ENCODE data around the gene COL9A2.
A peak's percentile ranks its signal among the peaks of the same experiment; 100 is the strongest.
"Not testable (repeated sequence)": the region's sequence is repeated elsewhere in the genome, so short reads cannot be mapped to it uniquely, and the experiment has no call there.

Gene COL9A2

GRCh38 chr1:40353082-40353481, 36.0 kb upstream of the COL9A2 start:
- Histone ChIP-seq H3K27ac (peak overlapping the region in 2 of 11 experiments; percentile 72 to 75; a peak in 4 of 22 replicates), H3K9me3 (replicated peaks in 1 of 11) (peaks cover 11 to 18% (median 13%) of the 10 kb centered on the region in 11 experiments), H3K4me1 (peaks cover 0 to 90% (median 0%) of the 10 kb centered on the region in 10 experiments; a peak in 6 of 20 replicates), H4K20me1 (no peaks in the 10 kb centered on the region), H3K36me3 (peaks cover 0 to 57% (median 0%) of the 10 kb centered on the region in 11 experiments; a peak in 5 of 22 replicates), H3K4me3 (no peak overlapping the region), H3K4me2 (peak overlapping the region in 3 of 11 experiments; percentile 42 to 95 (median 85); a peak in 5 of 22 replicates), H3K27me3 (no peaks in the 10 kb centered on the region), H3K9ac (peak overlapping the region in 2 of 11 experiments; percentile 37 to 40; a peak in 4 of 22 replicates)
- 0 out of 22 replicates have a peak, but pooled peaks of 1 of the 11 experiments have one; percentile 25 for TF ChIP-seq Cebpa-rat (IDR thresholded peaks at IDR 0.05)

GRCh38 chr1:40352126-40352525, 35.0 kb upstream of the COL9A2 start:
- Histone ChIP-seq H4K20me1 (no peaks in the 10 kb centered on the region), H3K36me3 (peaks cover 0 to 49% (median 0%) of the 10 kb centered on the region in 11 experiments; a peak in 4 of 22 replicates), H3K4me2 (peak overlapping the region in 3 of 11 experiments; percentile 42 to 95 (median 85); a peak in 5 of 22 replicates), H3K9ac (peak overlapping the region in 2 of 11 experiments; percentile 37 to 40; a peak in 2 of 22 replicates), H3K4me1 (peaks cover 0 to 97% (median 0%) of the 10 kb centered on the region in 10 experiments; a peak in 6 of 20 replicates), H3K27ac (peak overlapping the region in 4 of 11 experiments; percentile 5 to 75 (median 39); a peak in 5 of 22 replicates), H3K27me3 (no peaks in the 10 kb centered on the region), H3K9me3 (replicated peaks in 1 of 11) (peaks cover 1 to 9% (median 3%) of the 10 kb centered on the region in 11 experiments; a peak in 21 of 22 replicates), H3K4me3 (no peak overlapping the region)
- no peak for TF ChIP-seq Cebpa-rat (IDR thresholded peaks at IDR 0.05)

GRCh38 chr1:40351124-40351523, 34.0 kb upstream of the COL9A2 start:
- Histone ChIP-seq H3K4me2 (peak overlapping the region in 2 of 11 experiments; percentile 85 to 95; a peak in 4 of 22 replicates), H3K27me3 (no peaks in the 10 kb centered on the region), H3K27ac (peak overlapping the region in 2 of 11 experiments; percentile 40 to 72; a peak in 2 of 22 replicates), H3K9ac (0 out of 22 replicates have a peak overlapping the region, but pooled peaks of 1 of the 11 experiments have one; percentile 22), H3K9me3 (replicated peaks in 1 of 11) (no peaks in the 10 kb centered on the region), H4K20me1 (no peaks in the 10 kb centered on the region), H3K4me3 (0 out of 20 replicates have a peak overlapping the region, but pooled peaks of 1 of the 10 experiments have one; percentile 5), H3K36me3 (peaks cover 0 to 49% (median 0%) of the 10 kb centered on the region in 11 experiments; a peak in 4 of 22 replicates), H3K4me1 (peaks cover 0 to 96% (median 0%) of the 10 kb centered on the region in 10 experiments; a peak in 6 of 20 replicates)
- no peak for TF ChIP-seq Cebpa-rat (IDR thresholded peaks at IDR 0.05)

GRCh38 chr1:40350391-40350790, 33.3 kb upstream of the COL9A2 start:
- Histone ChIP-seq H3K27me3 (no peaks in the 10 kb centered on the region), H3K4me2 (peak overlapping the region in 3 of 11 experiments; percentile 11 to 95 (median 85); a peak in 5 of 22 replicates), H3K9ac (peak overlapping the region in 1 of 11 experiments; percentile 18; a peak in 1 of 22 replicates)

GRCh38 chr1:40344597-40344996, 27.5 kb upstream of the COL9A2 start:
- peaks cover 0 to 10% (median 0%) of the 10 kb centered on the region in 11 experiments; a peak in 4 of 22 replicates for H3K9me3 ChIP-seq (replicated peaks in 1 of 11)
- H3K27me3 ChIP-seq, result no peaks in the 10 kb centered on the region
- H3K4me1 ChIP-seq, result peaks cover 0 to 87% (median 32%) of the 10 kb centered on the region in 10 experiments; a peak in 16 of 20 replicates
- H3K36me3 ChIP-seq, result peaks cover 0 to 16% (median 0%) of the 10 kb centered on the region in 11 experiments; a peak in 3 of 22 replicates
- peak overlapping the region in 3 of 10 experiments; percentile 53 to 63 (median 59); a peak in 6 of 20 replicates for H3K4me3 ChIP-seq
- peak overlapping the region in 3 of 11 experiments; percentile 42 to 84 (median 84); a peak in 6 of 22 replicates for H3K9ac ChIP-seq
- H3K4me2 ChIP-seq, result peak overlapping the region in 5 of 11 experiments; percentile 26 to 95 (median 65); a peak in 9 of 22 replicates
- no peaks in the 10 kb centered on the region for H4K20me1 ChIP-seq
- no peak for TF ChIP-seq Cebpa-rat (IDR thresholded peaks at IDR 0.05)
- H3K27ac ChIP-seq, result peak overlapping the region in 4 of 11 experiments; percentile 44 to 85 (median 81); a peak in 8 of 22 replicates

More at GRCh38 chr1:40350391-40350790, 33.3 kb upstream of the COL9A2 start:
- Histone ChIP-seq H3K9me3 (replicated peaks in 1 of 11) (no peaks in the 10 kb centered on the region), H3K4me3 (0 out of 20 replicates have a peak overlapping the region, but pooled peaks of 1 of the 10 experiments have one; percentile 5), H4K20me1 (no peaks in the 10 kb centered on the region), H3K36me3 (peaks cover 0 to 43% (median 0%) of the 10 kb centered on the region in 11 experiments; a peak in 4 of 22 replicates), H3K4me1 (peaks cover 0 to 92% (median 0%) of the 10 kb centered on the region in 10 experiments; a peak in 6 of 20 replicates), H3K27ac (peak overlapping the region in 2 of 11 experiments; percentile 2 to 72; a peak in 1 of 22 replicates)
- no peak for TF ChIP-seq Cebpa-rat (IDR thresholded peaks at IDR 0.05)

- Histone ChIP-seq H3K9ac (peak overlapping the region in 4 of 11 experiments; percentile 28 to 74 (median 62); a peak in 6 of 22 replicates), H3K4me2 (peak overlapping the region in 5 of 11 experiments; percentile 75 to 95 (median 87); a peak in 9 of 22 replicates), H3K4me1 (peaks cover 0 to 75% (median 41%) of the 10 kb centered on the region in 10 experiments; a peak in 17 of 20 replicates), H3K27ac (peak overlapping the region in 5 of 11 experiments; percentile 14 to 85 (median 80); a peak in 8 of 22 replicates), H3K9me3 (replicated peaks in 1 of 11) (peaks cover 0 to 10% (median 0%) of the 10 kb centered on the region in 11 experiments; a peak in 4 of 22 replicates)
- H3K4me3 ChIP-seq, H4K20me1 ChIP-seq, H3K27me3 ChIP-seq, H3K36me3 ChIP-seq: not testable (repeated sequence)
Observed at GRCh38 chr1:40342381-40342717, 25.3 kb upstream of the COL9A2 start.

- no peak for TF ChIP-seq Cebpa-rat (IDR thresholded peaks at IDR 0.05)
- Histone ChIP-seq H3K4me3 (no peak overlapping the region), H3K9me3 (replicated peaks in 1 of 11) (peaks cover 0 to 10% (median 0%) of the 10 kb centered on the region in 11 experiments; a peak in 4 of 22 replicates), H3K27ac (peak overlapping the region in 5 of 11 experiments; percentile 14 to 85 (median 80); a peak in 8 of 22 replicates), H3K36me3 (no peaks in the 10 kb centered on the region), H4K20me1 (no peaks in the 10 kb centered on the region), H3K4me1 (peaks cover 0 to 70% (median 41%) of the 10 kb centered on the region in 10 experiments; a peak in 17 of 20 replicates), H3K27me3 (no peaks in the 10 kb centered on the region), H3K4me2 (peak overlapping the region in 8 of 11 experiments; percentile 8 to 95 (median 80); a peak in 13 of 22 replicates), H3K9ac (peak overlapping the region in 3 of 11 experiments; percentile 59 to 74 (median 64); a peak in 5 of 22 replicates)
Observed at GRCh38 chr1:40341491-40342380, 24.6 kb upstream of the COL9A2 start.
